Measurements from ENCODE around the gene STAT2.
"Not testable (repeated sequence)": the region's sequence is repeated elsewhere in the genome, so short reads cannot be mapped to it uniquely, and the experiment has no call there.

STAT2 gene

GRCh38 chr12:56324206-56324605 lies 35.7 kb downstream of the STAT2 start:
- no peak for DNase-seq

- not testable (repeated sequence) for DNase-seq
Measured at GRCh38 chr12:56321610-56322009, 38.3 kb downstream of the STAT2 start.

- DNase-seq, result peak; percentile 72 to 87 (median 78)
Measured at GRCh38 chr12:56321027-56321426, 38.9 kb downstream of the STAT2 start.

- no peak for DNase-seq
Measured at GRCh38 chr12:56317675-56318074, 42.2 kb downstream of the STAT2 start.

GRCh38 chr12:56315622-56316473 lies 44.1 kb downstream of the STAT2 start, which contains the start of gene CNPY2:
TSS of gene CNPY2 (minus strand) at chr12:56315988. CDS start at chr12:56315217, 771 bp downstream.
- DNase-seq, result peak; percentile 95 to 96 (median 96)

- no peak for DNase-seq
Measured at GRCh38 chr12:56315249-56315621, 44.7 kb downstream of the STAT2 start.

- DNase-seq, result no peak
Measured at GRCh38 chr12:56311003-56311402, 48.9 kb downstream of the STAT2 start.

- DNase-seq, result no peak
Measured at GRCh38 chr12:56308714-56309113, 51.2 kb downstream of the STAT2 start.

- DNase-seq, result no peak
Measured at GRCh38 chr12:56307221-56307965, 52.5 kb downstream of the STAT2 start.

- DNase-seq, result no peak
Measured at GRCh38 chr12:56304872-56305590, 54.9 kb downstream of the STAT2 start.

GRCh38 chr12:56304276-56304675 lies 55.6 kb downstream of the STAT2 start:
- no peak for DNase-seq

- no peak for DNase-seq
Measured at GRCh38 chr12:56300644-56301464, 59.1 kb downstream of the STAT2 start.

- peak; percentile 99 to 100 (median 99) for DNase-seq
Measured at GRCh38 chr12:56299853-56300643, 59.9 kb downstream of the STAT2 start, which contains the start of gene CS. TSS of gene CS (minus strand) at chr12:56300330. CDS start at chr12:56300201, 129 bp downstream.

- DNase-seq, result no peak
Measured at GRCh38 chr12:56299308-56299852, 60.5 kb downstream of the STAT2 start.

GRCh38 chr12:56298828-56299227 lies 61.1 kb downstream of the STAT2 start:
- no peak for DNase-seq

- DNase-seq, result no peak
Measured at GRCh38 chr12:56297400-56297799, 62.5 kb downstream of the STAT2 start.

- DNase-seq, result peak in 2 of 3 donors; percentile 17 to 26
Measured at GRCh38 chr12:56296295-56296694, 63.6 kb downstream of the STAT2 start.

GRCh38 chr12:56293795-56294194 lies 66.1 kb downstream of the STAT2 start:
- DNase-seq, result no peak
